Measurements from ENCODE around the gene LIN37.

- TF ChIP-seq CTCF (IDR thresholded peaks at IDR 0.05) (no peak), POLR2A (IDR thresholded peaks at IDR 0.05; ENCODE audit: low read depth) (no peak), POLR2AphosphoS5 (IDR thresholded peaks at IDR 0.05) (no peak)
These were observed 11.3 kb downstream of the LIN37 start for GRCh38 chr19:35759697-35760096.

Measured in esophagus muscularis mucosa (tissue), 3 donors.